ENCODE results near the gene GRPR.
A peak's percentile ranks its signal among the peaks of the same experiment; 100 is the strongest.

GRPR gene

GRCh38 chrX:16123222-16123786 lies at the start of gene GRPR:
Gene GRPR (plus strand): TSS chrX:16123565. CDS start chrX:16123954, 389 bp downstream.
- H3K4me3 ChIP-seq (ENCODE audit: low read depth, low read length), result no peak within 1 kb of the TSS
- peak; percentile 65 for DNase-seq (ENCODE audit: low read depth)
- TF ChIP-seq, protein P1, sequence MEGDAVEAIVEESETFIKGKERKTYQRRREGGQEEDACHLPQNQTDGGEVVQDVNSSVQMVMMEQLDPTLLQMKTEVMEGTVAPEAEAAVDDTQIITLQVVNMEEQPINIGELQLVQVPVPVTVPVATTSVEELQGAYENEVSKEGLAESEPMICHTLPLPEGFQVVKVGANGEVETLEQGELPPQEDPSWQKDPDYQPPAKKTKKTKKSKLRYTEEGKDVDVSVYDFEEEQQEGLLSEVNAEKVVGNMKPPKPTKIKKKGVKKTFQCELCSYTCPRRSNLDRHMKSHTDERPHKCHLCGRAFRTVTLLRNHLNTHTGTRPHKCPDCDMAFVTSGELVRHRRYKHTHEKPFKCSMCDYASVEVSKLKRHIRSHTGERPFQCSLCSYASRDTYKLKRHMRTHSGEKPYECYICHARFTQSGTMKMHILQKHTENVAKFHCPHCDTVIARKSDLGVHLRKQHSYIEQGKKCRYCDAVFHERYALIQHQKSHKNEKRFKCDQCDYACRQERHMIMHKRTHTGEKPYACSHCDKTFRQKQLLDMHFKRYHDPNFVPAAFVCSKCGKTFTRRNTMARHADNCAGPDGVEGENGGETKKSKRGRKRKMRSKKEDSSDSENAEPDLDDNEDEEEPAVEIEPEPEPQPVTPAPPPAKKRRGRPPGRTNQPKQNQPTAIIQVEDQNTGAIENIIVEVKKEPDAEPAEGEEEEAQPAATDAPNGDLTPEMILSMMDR (IDR thresholded peaks at IDR 0.05; ENCODE audit: control insufficient read depth, extremely low read depth, insufficient read depth), result peak; percentile 66

DNA sequence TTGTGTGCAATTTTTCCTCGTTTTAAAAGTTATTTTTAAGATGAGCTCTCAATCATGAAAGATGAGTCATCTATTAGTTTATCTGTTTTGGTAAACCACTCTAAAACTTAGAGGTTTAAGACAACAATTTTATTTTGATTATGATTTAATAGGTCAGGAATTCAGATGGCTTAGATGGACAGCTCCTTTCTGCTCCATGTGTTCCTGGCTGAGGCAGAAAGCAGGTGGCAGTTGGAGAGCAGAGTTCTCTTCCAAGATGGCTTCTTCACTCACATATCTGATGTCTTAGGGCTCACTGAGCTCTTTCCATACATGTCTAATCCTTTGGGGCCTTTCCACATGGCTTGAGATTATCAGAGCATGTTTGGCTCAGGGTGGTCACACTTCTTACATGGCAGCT lies 48.3 kb upstream of the GRPR start:
- H3K4me3 ChIP-seq (ENCODE audit: low read depth, low read length), result no peak overlapping the region
- TF ChIP-seq, protein P1 (IDR thresholded peaks at IDR 0.05; ENCODE audit: control insufficient read depth, extremely low read depth, insufficient read depth), result no peak
- no peak for DNase-seq (ENCODE audit: low read depth)

- H3K4me3 ChIP-seq (ENCODE audit: low read depth, low read length), result no peak overlapping the region
- TF ChIP-seq, protein P1 (IDR thresholded peaks at IDR 0.05; ENCODE audit: control insufficient read depth, extremely low read depth, insufficient read depth), result no peak
- DNase-seq (ENCODE audit: low read depth), result no peak
Observed at GRCh38 chrX:16076834-16077233, 46.5 kb upstream of the GRPR start.

DNA sequence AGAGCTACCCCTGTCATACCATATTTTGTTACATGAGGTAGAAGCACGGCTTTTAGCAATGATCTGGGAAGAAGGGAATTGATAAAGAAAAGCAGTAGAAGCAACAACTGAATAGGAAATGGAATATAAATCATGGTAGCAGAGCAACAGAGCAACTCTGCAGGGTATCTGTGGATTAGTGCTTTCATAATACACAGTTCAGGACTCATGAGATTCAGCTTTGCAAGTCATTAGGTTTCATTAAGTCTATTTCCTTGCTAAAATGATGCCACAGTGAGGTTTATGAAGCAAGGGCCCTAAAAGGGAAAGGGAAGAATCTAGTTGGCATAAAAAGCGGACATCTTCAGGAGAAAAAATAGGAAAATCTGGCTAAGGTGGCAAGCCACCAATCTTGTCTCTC lies 45.6 kb upstream of the GRPR start:
- H3K4me3 ChIP-seq (ENCODE audit: low read depth, low read length), result no peak overlapping the region
- TF ChIP-seq, protein P1 (IDR thresholded peaks at IDR 0.05; ENCODE audit: control insufficient read depth, extremely low read depth, insufficient read depth), result no peak
- no peak for DNase-seq (ENCODE audit: low read depth)

DNA sequence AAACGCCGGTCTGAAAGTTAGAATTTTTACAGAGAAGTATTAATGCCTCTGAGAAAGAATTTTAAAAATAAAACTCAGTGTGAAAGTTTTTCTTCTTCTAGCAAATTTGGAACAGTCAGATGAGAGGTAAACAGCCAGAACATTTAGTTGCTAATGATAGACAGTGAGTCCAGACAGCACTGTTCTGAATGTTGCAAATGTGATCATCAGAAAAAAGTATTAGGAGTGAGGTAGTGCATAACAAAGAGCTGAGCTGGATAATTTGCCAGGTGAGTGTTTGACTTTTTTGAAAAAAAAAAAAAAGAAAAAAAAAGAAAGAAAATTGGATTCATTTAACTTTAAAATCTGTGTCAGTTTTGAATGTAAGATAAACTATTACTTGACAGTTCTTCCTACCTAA lies 42.0 kb upstream of the GRPR start:
- DNase-seq (ENCODE audit: low read depth), result no peak
- H3K4me3 ChIP-seq (ENCODE audit: low read depth, low read length), result no peak overlapping the region
- TF ChIP-seq, protein P1 (IDR thresholded peaks at IDR 0.05; ENCODE audit: control insufficient read depth, extremely low read depth, insufficient read depth), result no peak

DNA sequence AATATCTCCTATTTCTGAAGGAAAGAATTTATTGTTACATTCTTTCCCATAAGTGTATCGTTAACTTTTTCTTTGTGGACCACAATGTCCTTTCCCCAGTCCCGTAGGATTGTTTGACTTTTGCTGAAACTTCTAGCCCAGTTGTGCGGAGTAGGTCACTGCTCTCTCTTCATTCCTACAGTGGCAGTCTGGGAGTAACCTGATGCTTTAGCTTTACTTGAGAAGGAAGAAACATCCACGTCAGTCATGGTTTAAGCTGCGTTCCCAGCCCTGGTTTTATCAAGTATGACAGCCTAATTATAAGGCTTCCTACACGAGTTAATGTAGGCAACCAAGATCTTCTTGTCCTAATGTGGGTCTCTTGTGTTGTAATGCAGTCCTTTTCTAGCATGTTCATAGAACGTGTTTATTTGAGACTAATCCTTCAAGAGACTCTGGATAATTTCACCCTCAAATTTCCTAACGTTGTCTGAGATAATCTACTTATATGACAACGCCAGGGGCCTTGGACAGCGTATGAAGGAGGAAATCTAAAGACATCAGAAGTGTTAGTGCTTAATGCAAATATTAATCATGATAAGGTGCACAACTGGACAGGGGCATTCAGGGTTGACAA lies 40.8 kb upstream of the GRPR start:
- DNase-seq (ENCODE audit: low read depth), result no peak
- TF ChIP-seq, protein P1 (IDR thresholded peaks at IDR 0.05; ENCODE audit: control insufficient read depth, extremely low read depth, insufficient read depth), result no peak
- no peak overlapping the region for H3K4me3 ChIP-seq (ENCODE audit: low read depth, low read length)

GRCh38 chrX:16087076-16087475 lies 36.3 kb upstream of the GRPR start:
- TF ChIP-seq, protein P1 (IDR thresholded peaks at IDR 0.05; ENCODE audit: control insufficient read depth, extremely low read depth, insufficient read depth), result no peak
- H3K4me3 ChIP-seq (ENCODE audit: low read depth, low read length), result no peak overlapping the region
- DNase-seq (ENCODE audit: low read depth), result no peak

Measured in LNCaP clone FGC (cell line).